Measurements from ENCODE around the gene AK9.
A peak's percentile ranks its signal among the peaks of the same experiment; 100 is the strongest.

AK9 gene

GRCh38 chr6:109693111-109693510 lies 2.1 kb upstream of the AK9 start:
- no peak for DNase-seq

GRCh38 chr6:109690373-109690736 lies 647 bp downstream of the AK9 start:
- DNase-seq, result peak; percentile 74

GRCh38 chr6:109687271-109687761 lies 3.7 kb downstream of the AK9 start:
- DNase-seq, result no peak

GRCh38 chr6:109686566-109687265 lies 4.3 kb downstream of the AK9 start:
- no peak for DNase-seq

GRCh38 chr6:109678661-109679505 lies 12.1 kb downstream of the AK9 start:
- peak; percentile 29 for DNase-seq

GRCh38 chr6:109678240-109678639 lies 12.8 kb downstream of the AK9 start:
- no peak for DNase-seq

GRCh38 chr6:109676724-109677123 lies 14.3 kb downstream of the AK9 start:
- DNase-seq, result no peak

GRCh38 chr6:109672839-109673238 lies 18.2 kb downstream of the AK9 start:
- no peak for DNase-seq

- no peak for DNase-seq
These were observed 18.8 kb downstream of the AK9 start for GRCh38 chr6:109672175-109672574.

GRCh38 chr6:109671733-109672132 lies 19.3 kb downstream of the AK9 start:
- no peak for DNase-seq

- DNase-seq, result no peak
These were observed 21.2 kb downstream of the AK9 start for GRCh38 chr6:109669811-109670210.

GRCh38 chr6:109662192-109662591 lies 28.8 kb downstream of the AK9 start:
- no peak for DNase-seq

GRCh38 chr6:109660526-109661320 lies 30.3 kb downstream of the AK9 start:
- no peak for DNase-seq

- DNase-seq, result no peak
These were observed 35.2 kb downstream of the AK9 start for GRCh38 chr6:109655761-109656262.

GRCh38 chr6:109653264-109653663 lies 37.7 kb downstream of the AK9 start:
- DNase-seq, result no peak

GRCh38 chr6:109644131-109644530 lies 46.9 kb downstream of the AK9 start:
- DNase-seq, result no peak

- no peak for DNase-seq
These were observed 58.6 kb downstream of the AK9 start for GRCh38 chr6:109632405-109632804.

- DNase-seq, result no peak
These were observed 59.6 kb downstream of the AK9 start for GRCh38 chr6:109631403-109631802.

GRCh38 chr6:109628158-109629000 lies 62.6 kb downstream of the AK9 start:
- DNase-seq, result no peak

- no peak for DNase-seq
These were observed 64.7 kb downstream of the AK9 start for GRCh38 chr6:109626311-109626710.

- no peak for DNase-seq
These were observed 65.8 kb downstream of the AK9 start for GRCh38 chr6:109625199-109625598.

- no peak for DNase-seq
These were observed 67.7 kb downstream of the AK9 start for GRCh38 chr6:109623288-109623687.
